Erythroblast (primary cell): ENCODE results near the gene PYY.

Source experiments
- GATA1 ChIP-seq: IDR thresholded peaks from 2 replicates; pipeline ENCODE4 v1.6.1; 2011; ENCODE audit warnings: low read depth, mild to moderate bottlenecking, control low read depth, low read length, moderate library complexity
- POLR2A ChIP-seq: IDR thresholded peaks from 2 replicates; pipeline ENCODE4 v1.6.1; 2011; ENCODE audit warnings: mild to moderate bottlenecking, low read length

- TF ChIP-seq POLR2A (no peak), GATA1 (no peak)
These were observed 5.1 kb upstream of the PYY start for GRCh38 chr17:43958748-43959352.
